Stomach (tissue), 9 donors: ENCODE measurements around the gene G6PD. TPM values are rescaled to one million over a fixed set of nuclear protein-coding genes. Genes with fewer than 3 reads are reported as not detected.

Experiments used
- DNase-seq, 2 donors: peaks; one replicate each; pipeline versions ENCODE4 v3.0.0 to v3.0.0-alpha.2; 2013 to 2019
- H3K27ac ChIP-seq, 5 donors: fragments of 200-600 bp in 4 of 5; sonication (generic) in 4 of 5; one replicate each; pipeline ENCODE4 v1.5.1; 2013 to 2019; ENCODE audit warnings: mild to moderate bottlenecking in 1 of 5, moderate library complexity in 1 of 5
- H3K27me3 ChIP-seq, 3 donors: fragments of 200-600 bp; sonication (generic); one replicate each; pipeline ENCODE4 v1.5.1; 2017 to 2019; ENCODE audit warnings: mixed run types in 1 of 3
- H3K36me3 ChIP-seq, 4 donors: fragments of 200-600 bp; sonication (generic); 1 replicate in 3 of 4; 2 replicates in 1 of 4; pipeline ENCODE4 v1.5.1; 2016 to 2019
- H3K4me1 ChIP-seq, 4 donors: fragments of 200-600 bp; sonication (generic); one replicate each; pipeline ENCODE4 v1.5.1; 2016 to 2019
- H3K4me3 ChIP-seq, 4 donors: fragments of 200-600 bp; sonication (generic) in 3 of 4; one replicate each; pipeline ENCODE4 v1.5.1; 2016 to 2019; ENCODE audit warnings: mild to moderate bottlenecking in 1 of 4
- H3K9me3 ChIP-seq, 4 donors: fragments of 200-600 bp; sonication (generic); one replicate each; pipeline ENCODE4 v1.5.1; 2016 to 2019
- CTCF ChIP-seq, 7 experiments: fragments of 450-650 bp in 4 of 7; fragments of 200-600 bp in 3 of 7; sonication (generic) in 3 of 7; IDR thresholded peaks; one replicate each; pipeline ENCODE4 v1.5.1; 2016 to 2019; ENCODE audit warnings: antibody characterized with exemption in 7 of 7, control low read depth in 2 of 7, mild to moderate bottlenecking in 1 of 7
- EP300 ChIP-seq: sonication (generic); formaldehyde crosslinking; IDR thresholded peaks from one replicate; pipeline ENCODE4 v1.6.1; 2017; ENCODE audit warnings: antibody characterized with exemption
- POLR2A ChIP-seq, 4 donors: fragments of 450-650 bp; IDR thresholded peaks; one replicate each; pipeline ENCODE4 v1.6.1; 2016; ENCODE audit warnings: antibody characterized with exemption in 4 of 4, control low read depth in 2 of 4, mild to moderate bottlenecking in 1 of 4, moderate library complexity in 1 of 4
- POLR2AphosphoS5 ChIP-seq, 3 donors: sonication (generic); formaldehyde crosslinking; IDR thresholded peaks; one replicate each; pipeline ENCODE4 v1.6.1; 2016; ENCODE audit warnings: antibody characterized with exemption in 3 of 3
- WGBS, 5 donors: extraction: QIAGEN DNeasy Blood & Tissue Kit in 3 of 5; methylation state at CpG; one replicate each; pipeline versions ENCODE4 v1.1.5 to v1.1.7; 2013 to 2018; 5-methylcytosine and 5-hydroxymethylcytosine counted together
- intact Hi-C: fragments of 100-400 bp; cut with DNase I; formaldehyde crosslinking; loops from one replicate; pipeline ENCODE4 v1.15.1; 2023; ENCODE audit warnings: low total_unique reads
- polyA plus RNA-seq, 3 donors: library from polyadenylated mRNA; stranded (reverse); fragments of 200-250 nt; gene quantifications; one replicate each; pipeline ENCODE4 v1.2.3, GENCODE V29; 2013
- total RNA-seq, 5 donors: library from RNA; depleted of rRNA; stranded (reverse); fragments of >200 nt; gene quantifications; one replicate each; pipeline versions ENCODE4 v1.1.0 to v1.2.3, GENCODE V29; 2014 to 2016
- donor health status: healthy with polysubstance abuse.
- donor health status: Bipolar disorder and iron deficiency.
- donor health status: healthy.

Gene G6PD
- total and polyA plus RNA-seq, 8 donors, result 10.3 to 41.7 (median 23.4) TPM

- DNase-seq, result peak in 1 of 2 donors; percentile 63
- no peaks in the 10 kb centered on the region for H3K9me3 ChIP-seq
- intact Hi-C loops, result no loop called here
- no peaks in the 10 kb centered on the region for H3K36me3 ChIP-seq
- peak overlapping the region; percentile 6 to 97 (median 92) for H3K27ac ChIP-seq
- H3K4me3 ChIP-seq, result peak overlapping the region; percentile 57 to 63 (median 62)
- TF ChIP-seq CTCF (IDR thresholded peaks at IDR 0.05) (no peak), POLR2A (IDR thresholded peaks at IDR 0.05) (no peak), EP300 (no peak), POLR2AphosphoS5 (IDR thresholded peaks at IDR 0.05) (no peak)
- 38 to 63% (median 39%) methylated on average over 16 to 25 of the region's 25 CpGs for WGBS, 5 donors
- peaks cover 7 to 27% (median 16%) of the 10 kb centered on the region in 4 donors for H3K4me1 ChIP-seq
- H3K27me3 ChIP-seq, result peaks cover 0 to 3% (median 0%) of the 10 kb centered on the region in 3 donors
Observed at GRCh38 chrX:154517101-154517781, 29.4 kb downstream of the G6PD start.

- H3K4me3 ChIP-seq, result peak overlapping the region; percentile 57 to 63 (median 62)
- DNase-seq, result peak in 1 of 2 donors; percentile 83
Observed at GRCh38 chrX:154516656-154517100, 30.0 kb downstream of the G6PD start.

GRCh38 chrX:154515966-154516655, 30.5 kb downstream of the G6PD start, which contains the start of gene FAM3A:
FAM3A (minus strand) TSS chrX:154516232; CDS start chrX:154515772, 460 bp downstream.
- Histone ChIP-seq H3K27ac (peak within 1 kb of the TSS; percentile 86 to 97 (median 92)), H3K4me3 (peak within 1 kb of the TSS; percentile 57 to 63 (median 62)), H3K27me3 (peaks cover 0 to 3% (median 0%) of the 10 kb centered on the region in 3 donors), H3K36me3 (peaks cover 0 to 7% (median 6%) of the 10 kb centered on the region in 4 donors), H3K4me1 (peaks cover 7 to 27% (median 16%) of the 10 kb centered on the region in 4 donors), H3K9me3 (no peaks in the 10 kb centered on the region)
- peak; percentile 93 to 97 for DNase-seq
- WGBS, 5 donors, result 0 to 45% (median 20%) methylated on average over 22 to 53 of the region's 59 CpGs; no CpG with 5 or more reads in 1 of the 5 donors
- peak; percentile 72 to 84 (median 75) for TF ChIP-seq POLR2AphosphoS5 (IDR thresholded peaks at IDR 0.05)
- TF ChIP-seq EP300, result no peak
- peak in 2 of 4 donors; percentile 30 to 41 for TF ChIP-seq POLR2A (IDR thresholded peaks at IDR 0.05)
- intact Hi-C loops, result no loop called here

More at GRCh38 chrX:154516656-154517100, 30.0 kb downstream of the G6PD start:
- no peaks in the 10 kb centered on the region for H3K9me3 ChIP-seq
- WGBS, 5 donors, result 4 to 38% (median 11%) methylated on average over 9 to 19 of the region's 19 CpGs
- no peak for TF ChIP-seq EP300
- TF ChIP-seq POLR2A (IDR thresholded peaks at IDR 0.05), result no peak
- TF ChIP-seq CTCF (IDR thresholded peaks at IDR 0.05), result no peak
- no peak for TF ChIP-seq POLR2AphosphoS5 (IDR thresholded peaks at IDR 0.05)
- peak overlapping the region; percentile 86 to 97 (median 92) for H3K27ac ChIP-seq
- peaks cover 0 to 3% (median 0%) of the 10 kb centered on the region in 3 donors for H3K27me3 ChIP-seq
- intact Hi-C loops, result no loop called here
- H3K4me1 ChIP-seq, result peaks cover 7 to 27% (median 16%) of the 10 kb centered on the region in 4 donors
- peaks cover 0 to 2% (median 1%) of the 10 kb centered on the region in 4 donors for H3K36me3 ChIP-seq

GRCh38 chrX:154515090-154515965, 31.3 kb downstream of the G6PD start:
- intact Hi-C loops, result no loop called here
- no peaks in the 10 kb centered on the region for H3K9me3 ChIP-seq
- H3K4me1 ChIP-seq, result peaks cover 7 to 27% (median 16%) of the 10 kb centered on the region in 4 donors
- H3K36me3 ChIP-seq, result peaks cover 0 to 13% (median 8%) of the 10 kb centered on the region in 4 donors
- peak overlapping the region; percentile 57 to 63 (median 62) for H3K4me3 ChIP-seq
- peak; percentile 35 to 77 for DNase-seq
- H3K27me3 ChIP-seq, result peaks cover 0 to 3% (median 0%) of the 10 kb centered on the region in 3 donors
- WGBS, 5 donors, result 11 to 43% (median 24%) methylated on average over 26 to 34 of the region's 34 CpGs
- peak overlapping the region; percentile 77 to 97 (median 92) for H3K27ac ChIP-seq
- TF ChIP-seq POLR2AphosphoS5 (IDR thresholded peaks at IDR 0.05) (no peak), EP300 (no peak), CTCF (IDR thresholded peaks at IDR 0.05) (no peak)
